GM23248 (cell line): ENCODE measurements around the gene PTPRN2.

Source experiments
- EZH2 ChIP-seq: fragments of 200-600 bp; sonication (generic); IDR thresholded peaks from 2 replicates; pipeline ENCODE4 v1.6.1; 2018; ENCODE audit warnings: antibody characterized with exemption, mild to moderate bottlenecking; ENCODE audit not compliant: insufficient read depth, poor library complexity, severe bottlenecking
- EZH2phosphoT487 ChIP-seq: fragments of 200-600 bp; sonication (generic); IDR thresholded peaks from 2 replicates; pipeline ENCODE4 v1.6.1; 2018; ENCODE audit warnings: antibody characterized with exemption, moderate library complexity, mild to moderate bottlenecking, low read depth; ENCODE audit not compliant: insufficient read depth

- no peak for TF ChIP-seq EZH2
- TF ChIP-seq EZH2phosphoT487, result no peak
These were observed 990.1 kb downstream of the PTPRN2 start for GRCh38 chr7:157597562-157597961.
